ENCODE results near the gene SMIM13.
A peak's percentile ranks its signal among the peaks of the same experiment; 100 is the strongest.

Gene SMIM13

GRCh38 chr6:11161031-11161956 is 67.7 kb downstream of the SMIM13 start:
- no peak for FAIRE-seq

- FAIRE-seq = no peak
Observed at GRCh38 chr6:11162262-11162661, 68.6 kb downstream of the SMIM13 start.

DNA sequence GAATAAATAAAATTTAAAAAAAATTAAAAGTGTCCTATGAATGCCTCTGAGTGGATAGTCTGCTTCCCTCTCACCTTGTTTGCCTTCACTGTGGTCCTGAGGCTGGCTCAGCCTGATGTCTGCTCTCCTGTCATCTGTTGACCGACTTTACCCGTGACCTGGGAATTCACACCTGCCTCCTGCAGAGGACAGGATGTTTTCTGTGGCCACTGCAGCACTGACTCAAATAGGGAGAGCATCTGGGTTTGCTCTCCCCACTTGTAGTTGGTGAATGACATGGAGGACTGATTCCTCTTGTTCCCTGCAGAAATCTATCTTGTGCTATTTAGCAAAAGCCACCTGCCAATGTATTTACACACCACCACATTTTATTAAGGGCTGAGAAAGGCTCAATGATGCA is 70.3 kb downstream of the SMIM13 start:
- FAIRE-seq = no peak

DNA sequence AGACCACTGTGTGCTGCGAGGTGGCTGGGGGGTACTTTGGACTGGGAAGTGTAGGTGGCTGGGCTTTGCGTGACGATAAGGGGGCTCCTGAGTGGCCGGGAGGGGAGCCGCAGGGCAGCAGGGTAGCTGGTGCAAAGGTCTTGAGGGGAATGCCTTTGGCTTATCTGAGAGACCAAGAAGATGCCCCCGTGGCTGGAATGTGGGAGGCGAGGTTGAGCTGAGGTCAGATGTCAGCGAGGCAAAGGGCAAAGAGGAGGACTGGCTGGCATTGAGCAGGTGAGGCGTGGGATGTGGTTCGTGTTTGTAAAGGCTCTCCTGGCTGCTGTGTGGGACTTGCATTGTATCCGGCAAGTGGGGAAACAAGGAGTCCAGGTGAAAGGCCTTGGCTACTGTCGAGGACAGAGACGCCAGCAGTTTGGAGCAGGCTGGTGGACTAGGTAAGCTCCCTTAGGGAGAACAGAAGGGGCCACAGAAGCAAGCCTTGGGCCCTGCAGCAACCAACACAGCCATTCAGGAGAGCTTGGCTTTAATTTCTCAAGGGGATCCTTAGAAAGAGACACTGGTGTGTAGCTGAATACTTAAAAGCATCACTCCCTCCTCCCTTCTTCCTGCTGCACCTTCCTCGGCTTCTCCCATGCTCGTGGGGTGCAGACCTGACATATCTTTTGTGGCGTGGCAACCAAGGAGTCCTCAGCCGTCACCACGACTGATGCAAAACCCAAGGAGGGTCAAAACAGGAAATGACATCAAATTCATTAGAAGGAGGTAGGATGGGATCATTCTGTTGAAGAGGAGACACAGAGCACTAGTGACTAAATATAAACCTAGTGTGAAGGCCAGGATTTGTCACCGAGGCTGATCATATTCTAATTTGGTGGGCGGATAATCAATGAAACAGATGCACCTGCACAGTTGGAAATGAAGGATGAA is 71.3 kb downstream of the SMIM13 start:
- FAIRE-seq = no peak

- FAIRE-seq = no peak
Observed at GRCh38 chr6:11166948-11167347, 73.3 kb downstream of the SMIM13 start.

DNA sequence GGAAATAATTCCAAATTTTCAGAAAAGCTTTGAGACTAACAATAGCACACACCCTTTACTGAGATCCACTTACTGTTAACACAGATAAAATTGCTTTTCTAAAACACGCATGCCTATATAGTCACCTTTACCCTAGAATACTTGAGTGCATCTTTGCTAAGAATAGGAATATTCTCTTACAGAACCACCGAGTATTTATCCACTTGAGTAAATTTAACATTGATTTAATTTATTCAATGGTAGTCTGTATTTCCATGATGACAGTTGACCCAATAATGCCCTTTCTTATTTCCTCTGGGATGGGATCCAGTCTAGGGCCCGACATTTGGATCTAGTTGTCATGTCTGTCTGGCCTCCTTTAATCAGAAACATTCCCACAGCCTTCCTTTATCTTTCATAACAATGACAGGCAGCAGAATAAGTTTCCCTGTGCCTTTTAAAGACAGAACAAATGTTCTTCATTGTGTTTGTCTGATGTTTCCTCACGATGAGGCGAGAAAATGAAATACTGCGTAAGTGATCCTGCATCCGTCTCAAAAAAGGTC is 74.5 kb downstream of the SMIM13 start:
- no peak for FAIRE-seq

DNA sequence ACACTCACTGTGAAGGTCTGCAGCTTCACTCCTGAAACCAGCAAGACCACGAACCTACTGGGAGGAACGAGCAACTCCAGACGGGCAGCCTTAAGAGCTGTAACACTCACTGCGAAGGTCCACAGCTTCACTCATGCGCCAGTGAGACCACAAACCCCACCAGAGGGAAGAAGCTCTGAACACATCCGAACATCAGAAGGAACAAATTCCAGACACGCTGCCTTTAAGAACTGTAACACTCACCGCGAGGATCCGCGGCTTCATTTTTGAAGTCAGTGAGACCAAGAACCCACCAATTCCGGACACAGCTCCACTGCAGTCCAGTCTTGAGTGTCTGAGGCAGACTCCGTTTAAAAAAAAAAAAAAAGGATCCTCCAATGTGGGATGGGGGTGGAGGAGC is 78.3 kb downstream of the SMIM13 start:
- FAIRE-seq = no peak

DNA sequence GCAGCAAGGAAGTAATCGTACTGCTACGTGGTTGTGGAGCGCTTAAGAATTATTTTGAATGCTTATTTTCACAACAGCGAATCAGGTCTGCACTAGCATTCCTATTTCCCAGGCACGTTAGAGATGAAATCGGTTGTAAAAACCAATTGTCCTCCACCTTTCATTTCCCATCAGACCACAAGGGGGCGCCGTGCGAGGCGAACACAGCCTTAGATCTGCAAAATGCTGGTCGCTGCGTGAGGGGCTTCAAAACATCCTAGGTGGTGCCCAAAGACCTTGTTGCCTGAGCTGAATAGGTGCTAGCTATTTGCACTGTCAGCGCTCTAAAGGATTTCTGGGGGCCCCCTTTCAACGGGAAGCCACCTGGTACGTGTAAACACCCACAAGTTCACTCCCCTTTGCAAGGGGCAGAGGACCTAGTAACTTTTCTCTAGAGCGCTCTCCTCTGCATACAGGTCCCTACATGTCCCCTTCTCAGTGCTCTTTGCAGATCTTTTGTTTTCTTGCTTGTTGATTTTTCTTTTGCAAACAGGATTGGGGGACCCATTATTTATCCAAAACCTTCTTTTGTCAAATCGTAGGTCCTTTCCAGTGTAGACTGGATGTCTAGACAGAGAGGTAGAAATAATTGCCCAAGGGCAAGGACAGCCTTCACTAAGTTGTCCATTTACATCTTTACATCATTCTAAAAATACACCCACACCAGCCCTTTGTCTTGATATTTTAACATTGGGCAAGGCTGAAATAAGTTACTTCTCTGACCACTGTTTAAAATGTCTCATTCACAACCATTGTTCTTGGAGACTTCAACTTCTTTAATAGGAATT is 79.1 kb downstream of the SMIM13 start:
- FAIRE-seq = peak; percentile 79

- FAIRE-seq = no peak
Observed at GRCh38 chr6:11174242-11174611, 80.6 kb downstream of the SMIM13 start.

DNA sequence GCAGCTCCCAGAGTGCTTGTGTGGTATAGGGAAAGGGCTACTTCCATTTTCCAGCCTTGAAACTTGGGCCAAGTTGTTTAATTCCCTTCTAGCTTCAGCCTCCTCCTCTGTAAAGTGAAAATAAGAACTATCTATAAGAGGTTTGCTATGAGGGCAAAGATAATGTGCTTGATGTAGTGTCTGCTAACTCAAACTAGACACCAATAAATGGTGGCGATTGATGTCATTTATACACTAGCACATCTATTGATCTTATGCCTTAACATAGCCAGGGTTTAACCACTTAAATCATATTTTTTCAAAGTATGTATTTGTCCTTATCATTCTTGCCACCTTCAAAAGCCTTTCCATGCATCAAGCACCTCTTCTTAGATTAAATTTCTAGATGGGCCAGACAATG is 83.6 kb downstream of the SMIM13 start:
- FAIRE-seq = no peak

GRCh38 chr6:11179088-11179418 is 85.4 kb downstream of the SMIM13 start:
- FAIRE-seq = no peak

- FAIRE-seq = no peak
Observed at GRCh38 chr6:11179419-11180202, 86.0 kb downstream of the SMIM13 start.

- no peak for FAIRE-seq
Observed at GRCh38 chr6:11181478-11182136, 88.0 kb downstream of the SMIM13 start.

DNA sequence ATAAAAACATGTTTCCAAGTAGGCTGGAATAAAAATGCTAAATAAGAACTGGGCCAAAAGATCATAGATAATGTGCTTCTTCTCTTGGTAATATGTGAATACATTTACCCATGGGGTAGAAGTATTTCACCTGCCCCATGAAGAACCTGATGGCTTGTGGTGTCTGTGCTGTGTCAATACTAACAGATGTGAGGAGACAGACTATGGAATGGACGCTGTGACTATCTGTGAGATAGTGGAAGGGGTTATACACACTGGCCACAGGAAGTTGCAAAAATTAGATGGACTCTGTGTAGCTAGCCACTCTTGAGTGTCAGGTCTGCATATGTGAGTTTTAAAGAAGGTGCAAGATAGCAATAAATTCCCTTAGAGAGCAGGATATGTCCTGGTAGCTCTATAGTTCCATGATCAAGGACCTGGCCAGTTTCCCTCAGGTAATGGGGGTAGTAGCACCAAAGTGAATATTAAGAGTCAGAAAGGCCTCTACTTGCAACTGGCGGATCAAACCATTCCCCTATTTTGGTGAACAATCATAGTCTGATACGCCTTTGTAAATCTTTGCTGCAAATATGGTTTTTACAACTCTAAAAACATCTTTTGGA is 90.2 kb downstream of the SMIM13 start:
- no peak for FAIRE-seq

DNA sequence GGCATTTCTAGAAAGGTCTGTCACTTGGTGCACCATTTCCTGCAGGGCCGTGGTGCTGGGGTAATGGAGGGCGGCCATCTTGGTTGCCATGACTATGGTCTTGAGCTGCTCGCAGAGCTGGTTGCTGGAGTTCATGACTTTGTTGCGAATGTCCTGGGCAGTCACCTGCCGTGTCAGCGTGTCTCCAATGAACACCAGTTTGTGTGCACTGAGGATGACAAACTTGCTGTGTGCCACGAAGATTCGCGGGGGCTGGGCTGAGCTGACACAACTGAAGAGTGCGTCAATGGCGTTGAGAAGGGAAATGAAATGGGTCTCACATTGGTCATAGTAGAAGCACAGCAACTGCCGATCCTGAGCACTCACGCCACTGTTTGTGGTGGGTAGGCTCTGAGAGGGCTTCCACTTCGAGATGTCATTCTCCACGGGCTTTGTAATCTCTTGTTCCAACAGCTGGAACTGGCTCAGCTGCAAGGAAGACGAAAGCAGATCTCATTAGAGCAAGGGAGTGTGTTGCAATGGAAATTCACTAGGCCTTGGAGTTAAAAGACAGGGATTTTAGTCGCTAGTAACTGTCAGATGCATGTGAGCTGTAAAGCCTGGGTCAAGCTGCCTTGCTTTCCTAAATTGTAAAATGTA is 91.7 kb downstream of the SMIM13 start:
- FAIRE-seq = no peak

DNA sequence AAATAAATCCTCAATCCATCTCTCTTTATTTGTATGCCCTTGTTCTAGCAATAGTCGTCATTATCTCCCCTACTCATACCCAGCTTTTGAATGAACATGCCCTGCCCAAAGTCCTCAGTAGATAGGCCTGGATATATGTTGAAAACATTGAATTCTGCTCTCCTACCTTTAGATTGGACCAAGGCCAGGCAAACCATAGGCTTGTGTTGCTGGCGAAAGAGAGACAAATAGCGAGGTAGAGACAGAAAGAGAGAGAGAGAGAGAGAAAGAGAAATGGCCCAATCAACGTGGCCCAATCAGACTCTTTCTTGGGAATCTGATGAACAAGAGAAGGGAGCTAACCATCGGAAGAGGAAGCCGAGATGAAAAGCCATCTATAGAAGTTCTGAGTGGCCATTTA is 93.7 kb downstream of the SMIM13 start:
- FAIRE-seq = no peak

Measured in G401.6 (cell line).